HepG2 (cell line): ENCODE data around the gene CHRNG. TPM values are rescaled to one million over a fixed set of nuclear protein-coding genes. Genes with fewer than 3 reads are reported as not detected.

ENCODE experiments used
- ARNTL ChIP-seq: sonication (generic); formaldehyde crosslinking; IDR thresholded peaks from 2 replicates; pipeline ENCODE4 v1.4.0; 2020; ENCODE audit warnings: mild to moderate bottlenecking, missing genetic modification reagents
- CERS6 ChIP-seq: sonication (generic); formaldehyde crosslinking; IDR thresholded peaks from 2 replicates; pipeline ENCODE4 v1.5.0; 2020; ENCODE audit warnings: missing genetic modification reagents
- HDAC1 ChIP-seq: sonication (generic); formaldehyde crosslinking; IDR thresholded peaks from 2 replicates; pipeline ENCODE4 v1.5.1; 2020; ENCODE audit warnings: mild to moderate bottlenecking, missing genetic modification reagents
- HDAC6 ChIP-seq: fragments of 200-600 bp; sonication (generic); IDR thresholded peaks from 2 replicates; pipeline ENCODE4 v1.7.0; 2017; ENCODE audit warnings: mild to moderate bottlenecking, antibody characterized with exemption, low read length, low read depth
- HNRNPK ChIP-seq: fragments of 200-400 bp; formaldehyde crosslinking; IDR thresholded peaks from 2 replicates; pipeline ENCODE4 v1.6.1; 2018; ENCODE audit warnings: low read length, low read depth, moderate library complexity, mild to moderate bottlenecking; ENCODE audit not compliant: poor library complexity, severe bottlenecking
- IRF1 ChIP-seq: sonication (generic); formaldehyde crosslinking; IDR thresholded peaks from 2 replicates; pipeline ENCODE4 v1.4.0; 2020; ENCODE audit warnings: low read depth, mild to moderate bottlenecking, missing genetic modification reagents
- MNT ChIP-seq: fragments of 450-650 bp; IDR thresholded peaks from 2 replicates; pipeline ENCODE4 v1.6.1; 2016
- PRMT3 ChIP-seq: sonication (generic); formaldehyde crosslinking; IDR thresholded peaks from 2 replicates; pipeline ENCODE4 v1.8.1; 2022; ENCODE audit warnings: low read depth, mild to moderate bottlenecking, moderate library complexity, missing genetic modification reagents, borderline replicate concordance
- RARA ChIP-seq: IDR thresholded peaks from 2 replicates; pipeline ENCODE4 v1.6.1; 2016; ENCODE audit warnings: missing genetic modification reagents, missing compliant biosample characterization
- SCMH1 ChIP-seq: sonication (generic); formaldehyde crosslinking; IDR thresholded peaks from 2 replicates; pipeline ENCODE4 v1.9.0; 2021; ENCODE audit warnings: missing genetic modification reagents, mild to moderate bottlenecking, borderline replicate concordance
- SNAI1 ChIP-seq: sonication (generic); formaldehyde crosslinking; IDR thresholded peaks from 2 replicates; pipeline ENCODE4 v1.5.0; 2020; ENCODE audit warnings: mild to moderate bottlenecking, missing genetic modification reagents, borderline replicate concordance
- SOX5 ChIP-seq: IDR thresholded peaks from 2 replicates; pipeline ENCODE4 v1.6.1; 2016; ENCODE audit warnings: borderline replicate concordance
- ZBTB2 ChIP-seq: sonication (generic); formaldehyde crosslinking; IDR thresholded peaks from 2 replicates; pipeline ENCODE4 v1.8.0; 2022; ENCODE audit warnings: low read depth, missing genetic modification reagents
- ZKSCAN1 ChIP-seq: fragments of 150-350 bp; IDR thresholded peaks from 2 replicates; pipeline ENCODE4 v1.6.1; 2014; ENCODE audit warnings: low read length
- ZNF121 ChIP-seq: sonication (generic); formaldehyde crosslinking; IDR thresholded peaks from 2 replicates; pipeline ENCODE4 v1.5.0; 2020; ENCODE audit warnings: mild to moderate bottlenecking, missing genetic modification reagents
- ZNF33A ChIP-seq: sonication (generic); formaldehyde crosslinking; IDR thresholded peaks from 2 replicates; pipeline ENCODE4 v1.5.1; 2020; ENCODE audit warnings: missing genetic modification reagents, mild to moderate bottlenecking, moderate library complexity, borderline replicate concordance
- ZNF569 ChIP-seq: sonication (generic); formaldehyde crosslinking; IDR thresholded peaks from 2 replicates; pipeline ENCODE4 v1.5.0; 2020; ENCODE audit warnings: mild to moderate bottlenecking, missing genetic modification reagents, moderate library complexity, borderline replicate concordance
- ZNF746 ChIP-seq: sonication (generic); formaldehyde crosslinking; IDR thresholded peaks from 2 replicates; pipeline ENCODE4 v1.8.0; 2022; ENCODE audit warnings: mild to moderate bottlenecking, missing genetic modification reagents
- ZNF780A ChIP-seq: sonication (generic); formaldehyde crosslinking; IDR thresholded peaks from 2 replicates; pipeline ENCODE4 v1.8.0; 2022; ENCODE audit warnings: mild to moderate bottlenecking, missing genetic modification reagents, moderate library complexity
- ZSCAN29 ChIP-seq: sonication (generic); formaldehyde crosslinking; conservative IDR thresholded peaks from 2 replicates; pipeline ENCODE4 v1.4.0; 2020; ENCODE audit warnings: mild to moderate bottlenecking, missing genetic modification reagents
- polyA plus RNA-seq, 8 experiments: library from polyadenylated mRNA; depleted of rRNA in 3 of 8; stranded (reverse) in 7 of 8; unstranded in 1 of 8; fragments of >200 nt; fragmentation: Illumina TruSeq in 4 of 8; extraction: Trizol in 4 of 8; gene quantifications; 2 replicates each; pipeline versions ENCODE4 v1.2.1 to v1.2.3, GENCODE V29; 2011 to 2016; ENCODE audit warnings: low read depth in 4 of 8, missing spikeins in 1 of 8, mixed read lengths in 1 of 8; ENCODE audit not compliant: insufficient read depth in 1 of 8
- total RNA-seq, 5 experiments: library from RNA; depleted of rRNA; stranded (reverse); fragments of >200 nt; fragmentation: Illumina TruSeq; extraction: Trizol; gene quantifications; 2 replicates each; pipeline ENCODE4 v1.2.3, GENCODE V29; 2016; ENCODE audit warnings: low read depth in 1 of 5

The CHRNG gene
- total and polyA plus RNA-seq, 2 of the 13 experiments (the other 11 are each of a cell fraction or from before 2014, with no cell fraction given), result not detected

GRCh38 chr2:232550354-232551249 lies 11.1 kb downstream of the CHRNG start, which contains the start of the genes EIF4E2 and TIGD1 (continued):
- TF ChIP-seq ZNF121 (CRISPR knock-in tag), result peak; percentile 67; the same call in 1 of the 2 replicates
- peak; percentile 98 for TF ChIP-seq SNAI1
- peak; percentile 66 for TF ChIP-seq RARA (CRISPR knock-in tag)
- TF ChIP-seq ZSCAN29 (CRISPR knock-in tag), result peak; percentile 93
- TF ChIP-seq PRMT3 (CRISPR knock-in tag), result no peak; the same call in 1 of the 2 replicates
- peak; percentile 98; the same call in 1 of the 2 replicates for TF ChIP-seq ZNF569
- TF ChIP-seq ZBTB2, result peak; percentile 97
- no peak for TF ChIP-seq ZKSCAN1
- TF ChIP-seq IRF1 (CRISPR knock-in tag), result peak; percentile 91
- TF ChIP-seq ARNTL, result peak; percentile 85
- peak; percentile 88 for TF ChIP-seq HNRNPK
- peak; percentile 97 for TF ChIP-seq HDAC1 (CRISPR knock-in tag)
- peak; percentile 23; the same call in 1 of the 2 replicates for TF ChIP-seq CERS6 (CRISPR knock-in tag)
- TF ChIP-seq SOX5 (CRISPR knock-in tag), result peak; percentile 87
- TF ChIP-seq HDAC6, result no peak
- TF ChIP-seq ZNF33A (CRISPR knock-in tag), result no peak; the same call in 1 of the 2 replicates
- no peak for TF ChIP-seq SCMH1 (CRISPR knock-in tag)
- peak; percentile 96 for TF ChIP-seq ZNF746 (CRISPR knock-in tag)
- peak; percentile 98 for TF ChIP-seq ZNF780A (CRISPR knock-in tag)
- TF ChIP-seq MNT, result peak; percentile 69
